ENCODE results near the gene C11orf98. TPM values are rescaled to one million over a fixed set of nuclear protein-coding genes. Genes with fewer than 3 reads are reported as not detected.

C11orf98 gene
- total RNA-seq (2022) (81.2 and 91.6 TPM in 2 replicates), Bru-seq, nascent RNA (percentile 73 among the genes with signal in this experiment), BruChase-seq, experiment 1, labeled RNA remaining after a 6-hour chase (percentile 80 among the genes with signal in this experiment), BruChase-seq, experiment 2, labeled RNA remaining after a 2-hour chase (percentile 71 among the genes with signal in this experiment)
- long read RNA-seq, transcript C11orf98-203 (3 exons, 774 nt): minor isoform, 8 of 114 reads
- long read RNA-seq, transcript C11orf98-201 (4 exons, 654 nt): major isoform, 102 of 114 reads
- long read RNA-seq, partial matches to known transcripts: 0 of 114 reads
- long read RNA-seq, other reads (novel, unspliced or antisense): 3 of 114 reads

DNA sequence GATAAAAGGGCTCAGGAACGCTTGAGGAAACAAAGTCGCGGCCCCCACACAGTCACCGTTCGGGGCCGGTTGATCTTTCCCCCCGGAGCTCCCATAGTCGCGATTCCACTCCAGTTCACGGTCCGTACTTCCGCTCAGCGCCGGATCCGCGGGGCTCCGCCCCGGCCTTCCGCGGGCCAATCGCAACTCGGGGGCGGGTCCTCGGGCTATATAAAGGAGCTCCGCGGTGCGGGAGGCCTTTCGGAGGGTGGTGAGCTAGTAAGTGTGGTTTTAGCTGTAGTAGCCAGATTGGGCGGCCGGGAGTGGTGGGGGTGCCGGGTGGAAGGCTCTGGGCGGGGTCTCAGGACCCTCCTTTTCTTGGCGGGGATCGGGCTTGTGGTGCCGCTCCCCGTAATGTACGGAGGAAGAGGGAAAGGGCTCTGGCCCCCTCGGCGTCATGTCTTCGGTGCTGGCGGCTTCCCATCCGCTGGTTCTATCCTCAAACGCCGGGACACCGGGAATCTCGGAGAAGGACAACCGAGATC is at the start of gene C11orf98, which contains the start of gene CSKMT:
Gene C11orf98 (minus strand): TSS at position 136 of the 524 bp plus-strand sequence. CDS start 41 bp downstream, at position 95.
Gene CSKMT (plus strand): TSS at position 238 of the 524 bp plus-strand sequence. CDS start 568 bp downstream, outside the sequence.
- TF ChIP-seq, protein P1, sequence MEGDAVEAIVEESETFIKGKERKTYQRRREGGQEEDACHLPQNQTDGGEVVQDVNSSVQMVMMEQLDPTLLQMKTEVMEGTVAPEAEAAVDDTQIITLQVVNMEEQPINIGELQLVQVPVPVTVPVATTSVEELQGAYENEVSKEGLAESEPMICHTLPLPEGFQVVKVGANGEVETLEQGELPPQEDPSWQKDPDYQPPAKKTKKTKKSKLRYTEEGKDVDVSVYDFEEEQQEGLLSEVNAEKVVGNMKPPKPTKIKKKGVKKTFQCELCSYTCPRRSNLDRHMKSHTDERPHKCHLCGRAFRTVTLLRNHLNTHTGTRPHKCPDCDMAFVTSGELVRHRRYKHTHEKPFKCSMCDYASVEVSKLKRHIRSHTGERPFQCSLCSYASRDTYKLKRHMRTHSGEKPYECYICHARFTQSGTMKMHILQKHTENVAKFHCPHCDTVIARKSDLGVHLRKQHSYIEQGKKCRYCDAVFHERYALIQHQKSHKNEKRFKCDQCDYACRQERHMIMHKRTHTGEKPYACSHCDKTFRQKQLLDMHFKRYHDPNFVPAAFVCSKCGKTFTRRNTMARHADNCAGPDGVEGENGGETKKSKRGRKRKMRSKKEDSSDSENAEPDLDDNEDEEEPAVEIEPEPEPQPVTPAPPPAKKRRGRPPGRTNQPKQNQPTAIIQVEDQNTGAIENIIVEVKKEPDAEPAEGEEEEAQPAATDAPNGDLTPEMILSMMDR (IDR thresholded peaks at IDR 0.05; ENCODE audit: unreplicated experiment): no peak
- Mint-ChIP-seq H3K9me3 (ENCODE audit: unreplicated experiment) (no peaks in the 10 kb centered on the region), H3K27ac (ENCODE audit: low read depth, unreplicated experiment) (peak within 1 kb of the TSS; percentile 91), H3K27me3 (ENCODE audit: insufficient read depth, unreplicated experiment) (no peaks in the 10 kb centered on the region), H3K36me3 (ENCODE audit: insufficient read depth, unreplicated experiment) (peaks cover 76% of the 10 kb centered on the region), H3K4me3 (ENCODE audit: unreplicated experiment) (peak within 1 kb of the TSS; percentile 98), H3K4me1 (ENCODE audit: insufficient read depth, unreplicated experiment) (peaks cover 5% of the 10 kb centered on the region)
- CTCF ChIA-PET: interaction anchor here (0.6 to 1.4 kb wide), 12 partner anchors 10 to 272 kb away, joined by 3 to 7 read pairs (median 3); no protein-coding TSS in a partner anchor
- TSS peak; percentile 87 for BruUV-seq (replicated peaks)
- intact Hi-C loops (cut with micrococcal nuclease): loop anchor here (1.0 kb wide), 1 partner anchor 12 kb away; the partner anchor contains the start of gene INTS5
- POLR2A ChIA-PET: interaction anchor here (0.8 to 10.6 kb wide), 55 partner anchors 9 to 1273 kb away, joined by 3 to 222 read pairs (median 6); partner anchors contain the start of genes AHNAK, B3GAT3, EEF1G and EML3
- DNase-seq (ENCODE audit: unreplicated experiment): peak; percentile 92

DNA sequence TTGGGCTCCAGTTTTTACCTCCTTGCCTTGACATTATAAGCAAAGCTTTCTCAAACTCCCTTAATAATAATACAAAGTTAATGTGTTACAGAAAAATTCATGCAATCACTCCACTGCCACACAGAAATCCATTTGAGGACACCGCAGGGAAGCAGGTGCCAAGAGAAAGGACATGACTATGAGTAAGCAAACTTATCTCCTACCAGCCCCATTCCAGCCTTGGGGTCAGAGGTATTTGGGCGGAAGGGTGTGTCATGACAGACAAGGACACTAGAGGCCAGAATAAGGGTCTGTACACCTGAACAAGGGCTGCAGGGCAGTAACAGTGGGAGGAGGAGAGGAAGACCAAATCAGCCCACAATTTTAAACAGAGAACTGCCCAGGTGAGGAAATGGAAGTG is 48.3 kb upstream of the C11orf98 start:
- Mint-ChIP-seq H3K4me1 (ENCODE audit: insufficient read depth, unreplicated experiment) (peaks cover 21% of the 10 kb centered on the region), H3K27me3 (ENCODE audit: insufficient read depth, unreplicated experiment) (no peaks in the 10 kb centered on the region), H3K9me3 (ENCODE audit: unreplicated experiment) (no peaks in the 10 kb centered on the region), H3K36me3 (ENCODE audit: insufficient read depth, unreplicated experiment) (peaks cover 72% of the 10 kb centered on the region), H3K27ac (ENCODE audit: low read depth, unreplicated experiment) (no peak overlapping the region), H3K4me3 (ENCODE audit: unreplicated experiment) (no peak overlapping the region)
- TF ChIP-seq, protein P1 (IDR thresholded peaks at IDR 0.05; ENCODE audit: unreplicated experiment): no peak
- intact Hi-C loops (cut with micrococcal nuclease): no loop called here
- ChIA-PET CTCF (interaction anchor here (0.7 to 0.8 kb wide), 3 partner anchors 24 to 180 kb away, joined by 3 to 4 read pairs (median 3); partner anchors contain the start of gene LRRN4CL), POLR2A (interaction anchor here (0.9 to 15.7 kb wide), 2 partner anchors 13 to 40 kb away, joined by 3 to 197 read pairs; partner anchors contain the start of genes HNRNPUL2 and TTC9C)
- BruUV-seq (replicated peaks): no TSS peak
- no peak for DNase-seq (ENCODE audit: unreplicated experiment)

DNA sequence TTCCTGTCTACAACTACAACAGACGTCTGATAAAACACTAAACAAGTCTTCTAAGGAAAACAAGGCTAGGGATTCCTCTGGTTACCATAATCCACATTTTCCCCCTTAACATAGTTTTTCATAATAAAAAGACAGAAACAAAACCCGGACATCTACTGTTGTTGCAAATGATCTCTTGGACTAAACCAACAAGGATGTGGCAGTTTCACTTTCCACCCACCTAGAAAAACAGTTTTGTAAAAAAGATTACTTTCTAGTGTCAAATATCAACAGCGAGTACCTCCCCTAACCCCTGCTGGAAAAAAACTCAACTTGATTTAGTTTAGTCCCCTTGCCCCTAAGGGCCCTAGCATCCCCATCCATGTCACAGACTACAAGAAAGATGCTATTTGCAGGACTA is 47.9 kb upstream of the C11orf98 start:
- POLR2A ChIA-PET: interaction anchor here (15.7 kb wide), 1 partner anchor 13 kb away, joined by 197 read pairs; the partner anchor contains the start of genes HNRNPUL2 and TTC9C
- Mint-ChIP-seq H3K4me3 (ENCODE audit: unreplicated experiment) (no peak overlapping the region), H3K9me3 (ENCODE audit: unreplicated experiment) (no peaks in the 10 kb centered on the region), H3K36me3 (ENCODE audit: insufficient read depth, unreplicated experiment) (peaks cover 67% of the 10 kb centered on the region), H3K27ac (ENCODE audit: low read depth, unreplicated experiment) (no peak overlapping the region), H3K27me3 (ENCODE audit: insufficient read depth, unreplicated experiment) (no peaks in the 10 kb centered on the region), H3K4me1 (ENCODE audit: insufficient read depth, unreplicated experiment) (peaks cover 17% of the 10 kb centered on the region)
- CTCF ChIA-PET: interaction anchor here (0.8 kb wide), 1 partner anchor 181 kb away, joined by 4 read pairs; no protein-coding TSS in a partner anchor
- BruUV-seq (replicated peaks): TSS peak; percentile 36
- intact Hi-C loops (cut with micrococcal nuclease): no loop called here
- no peak for DNase-seq (ENCODE audit: unreplicated experiment)
- TF ChIP-seq, protein P1 (IDR thresholded peaks at IDR 0.05; ENCODE audit: unreplicated experiment): no peak

Data from MCF 10A (cell line).